Measurements from ENCODE around the gene UBE2H.
A peak's percentile ranks its signal among the peaks of the same experiment; 100 is the strongest.

Gene UBE2H

DNA sequence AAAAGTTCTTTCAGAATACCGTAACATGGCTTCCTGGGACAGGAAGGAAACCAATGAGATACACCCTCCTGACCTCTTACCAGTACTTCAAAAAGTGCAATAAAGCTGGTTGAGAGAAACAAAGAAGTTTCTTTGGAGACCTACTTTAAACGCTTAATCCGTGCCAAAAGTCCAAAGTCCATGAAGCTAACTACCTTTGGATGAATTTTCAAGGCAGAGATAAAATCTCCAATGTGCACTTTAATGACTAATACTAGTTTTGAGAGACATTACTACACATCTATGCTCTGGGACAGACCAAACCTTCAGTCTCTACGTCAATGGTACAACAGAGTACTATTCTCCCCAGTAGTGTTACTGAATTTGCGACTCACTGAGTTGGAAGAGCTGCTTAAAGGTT is 46.1 kb downstream of the UBE2H start:
- Histone ChIP-seq H3K4me3 (ENCODE audit: low read depth, low read length) (no peak overlapping the region), H3K27ac (ENCODE audit: extremely low read depth, low read depth, low read length) (no peak overlapping the region), H3K9me3 (ENCODE audit: control insufficient read depth, insufficient read depth, low read depth, low read length) (no peaks in the 10 kb centered on the region), H3K4me1 (ENCODE audit: control insufficient read depth, insufficient read depth, low read length) (no peaks in the 10 kb centered on the region), H3K36me3 (ENCODE audit: control insufficient read depth in 2 of 2, insufficient read depth in 1 of 2, low read length in 2 of 2) (no peaks in the 10 kb centered on the region)
- TF ChIP-seq, protein P1, sequence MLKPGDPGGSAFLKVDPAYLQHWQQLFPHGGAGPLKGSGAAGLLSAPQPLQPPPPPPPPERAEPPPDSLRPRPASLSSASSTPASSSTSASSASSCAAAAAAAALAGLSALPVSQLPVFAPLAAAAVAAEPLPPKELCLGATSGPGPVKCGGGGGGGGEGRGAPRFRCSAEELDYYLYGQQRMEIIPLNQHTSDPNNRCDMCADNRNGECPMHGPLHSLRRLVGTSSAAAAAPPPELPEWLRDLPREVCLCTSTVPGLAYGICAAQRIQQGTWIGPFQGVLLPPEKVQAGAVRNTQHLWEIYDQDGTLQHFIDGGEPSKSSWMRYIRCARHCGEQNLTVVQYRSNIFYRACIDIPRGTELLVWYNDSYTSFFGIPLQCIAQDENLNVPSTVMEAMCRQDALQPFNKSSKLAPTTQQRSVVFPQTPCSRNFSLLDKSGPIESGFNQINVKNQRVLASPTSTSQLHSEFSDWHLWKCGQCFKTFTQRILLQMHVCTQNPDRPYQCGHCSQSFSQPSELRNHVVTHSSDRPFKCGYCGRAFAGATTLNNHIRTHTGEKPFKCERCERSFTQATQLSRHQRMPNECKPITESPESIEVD (tag by site-specific recombination; IDR thresholded peaks at IDR 0.05): 0 out of 2 replicates have a peak, but pooled peaks have one; percentile 32
- TF ChIP-seq PRDM2 (tag by site-specific recombination; IDR thresholded peaks at IDR 0.05; ENCODE audit: borderline replicate concordance): no peak
- POLR2A ChIA-PET: no interaction called here
- CTCF ChIA-PET: interaction anchor here (0.5 kb wide), 1 partner anchor 45 kb away, joined by 4 read pairs; no protein-coding TSS in a partner anchor

- CTCF ChIA-PET: interaction anchor here (1.3 kb wide), 1 partner anchor 107 kb away, joined by 3 read pairs; no protein-coding TSS in a partner anchor
- Histone ChIP-seq H3K9me3 (ENCODE audit: control insufficient read depth, insufficient read depth, low read depth, low read length) (no peaks in the 10 kb centered on the region), H3K27ac (ENCODE audit: extremely low read depth, low read depth, low read length) (no peak overlapping the region), H3K36me3 (ENCODE audit: control insufficient read depth in 2 of 2, insufficient read depth in 1 of 2, low read length in 2 of 2) (peaks cover 0 to 3% of the 10 kb centered on the region in 2 experiments; a peak in 1 of 3 replicates), H3K4me1 (ENCODE audit: control insufficient read depth, insufficient read depth, low read length) (no peaks in the 10 kb centered on the region), H3K4me3 (ENCODE audit: low read depth, low read length) (no peak overlapping the region)
- POLR2A ChIA-PET: no interaction called here
- TF ChIP-seq, protein P2, sequence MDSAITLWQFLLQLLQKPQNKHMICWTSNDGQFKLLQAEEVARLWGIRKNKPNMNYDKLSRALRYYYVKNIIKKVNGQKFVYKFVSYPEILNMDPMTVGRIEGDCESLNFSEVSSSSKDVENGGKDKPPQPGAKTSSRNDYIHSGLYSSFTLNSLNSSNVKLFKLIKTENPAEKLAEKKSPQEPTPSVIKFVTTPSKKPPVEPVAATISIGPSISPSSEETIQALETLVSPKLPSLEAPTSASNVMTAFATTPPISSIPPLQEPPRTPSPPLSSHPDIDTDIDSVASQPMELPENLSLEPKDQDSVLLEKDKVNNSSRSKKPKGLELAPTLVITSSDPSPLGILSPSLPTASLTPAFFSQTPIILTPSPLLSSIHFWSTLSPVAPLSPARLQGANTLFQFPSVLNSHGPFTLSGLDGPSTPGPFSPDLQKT (IDR thresholded peaks at IDR 0.05; ENCODE audit: borderline replicate concordance, low read depth, low read length): no peak
- TF ChIP-seq TSHZ1 (tag by site-specific recombination; IDR thresholded peaks at IDR 0.05; ENCODE audit: borderline replicate concordance) (no peak), ZNF248 (tag by site-specific recombination; IDR thresholded peaks at IDR 0.05) (no peak), SP7 (tag by site-specific recombination; IDR thresholded peaks at IDR 0.05) (no peak), ZBTB48 (tag by site-specific recombination; IDR thresholded peaks at IDR 0.05) (no peak), ZNF561 (tag by site-specific recombination; IDR thresholded peaks at IDR 0.05; ENCODE audit: borderline replicate concordance) (no peak), ZNF354C (tag by site-specific recombination; IDR thresholded peaks at IDR 0.05; ENCODE audit: borderline replicate concordance, low read depth) (no peak)
- TF ChIP-seq, protein P3, sequence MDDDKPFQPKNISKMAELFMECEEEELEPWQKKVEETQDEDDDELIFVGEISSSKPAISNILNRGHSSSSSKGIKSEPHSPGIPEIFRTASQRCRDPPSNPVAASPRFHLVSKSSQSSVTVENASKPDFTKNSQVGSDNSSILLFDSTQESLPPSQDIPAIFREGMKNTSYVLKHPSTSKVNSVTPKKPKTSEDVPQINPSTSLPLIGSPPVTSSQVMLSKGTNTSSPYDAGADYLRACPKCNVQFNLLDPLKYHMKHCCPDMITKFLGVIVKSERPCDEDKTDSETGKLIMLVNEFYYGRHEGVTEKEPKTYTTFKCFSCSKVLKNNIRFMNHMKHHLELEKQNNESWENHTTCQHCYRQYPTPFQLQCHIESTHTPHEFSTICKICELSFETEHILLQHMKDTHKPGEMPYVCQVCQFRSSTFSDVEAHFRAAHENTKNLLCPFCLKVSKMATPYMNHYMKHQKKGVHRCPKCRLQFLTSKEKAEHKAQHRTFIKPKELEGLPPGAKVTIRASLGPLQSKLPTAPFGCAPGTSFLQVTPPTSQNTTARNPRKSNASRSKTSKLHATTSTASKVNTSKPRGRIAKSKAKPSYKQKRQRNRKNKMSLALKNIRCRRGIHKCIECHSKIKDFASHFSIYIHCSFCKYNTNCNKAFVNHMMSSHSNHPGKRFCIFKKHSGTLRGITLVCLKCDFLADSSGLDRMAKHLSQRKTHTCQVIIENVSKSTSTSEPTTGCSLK (tag by site-specific recombination; IDR thresholded peaks at IDR 0.05): no peak
- TF ChIP-seq, protein P4, sequence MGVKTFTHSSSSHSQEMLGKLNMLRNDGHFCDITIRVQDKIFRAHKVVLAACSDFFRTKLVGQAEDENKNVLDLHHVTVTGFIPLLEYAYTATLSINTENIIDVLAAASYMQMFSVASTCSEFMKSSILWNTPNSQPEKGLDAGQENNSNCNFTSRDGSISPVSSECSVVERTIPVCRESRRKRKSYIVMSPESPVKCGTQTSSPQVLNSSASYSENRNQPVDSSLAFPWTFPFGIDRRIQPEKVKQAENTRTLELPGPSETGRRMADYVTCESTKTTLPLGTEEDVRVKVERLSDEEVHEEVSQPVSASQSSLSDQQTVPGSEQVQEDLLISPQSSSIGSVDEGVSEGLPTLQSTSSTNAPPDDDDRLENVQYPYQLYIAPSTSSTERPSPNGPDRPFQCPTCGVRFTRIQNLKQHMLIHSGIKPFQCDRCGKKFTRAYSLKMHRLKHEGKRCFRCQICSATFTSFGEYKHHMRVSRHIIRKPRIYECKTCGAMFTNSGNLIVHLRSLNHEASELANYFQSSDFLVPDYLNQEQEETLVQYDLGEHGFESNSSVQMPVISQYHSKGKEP (tag by site-specific recombination; IDR thresholded peaks at IDR 0.05): no peak
- TF ChIP-seq, protein P5, sequence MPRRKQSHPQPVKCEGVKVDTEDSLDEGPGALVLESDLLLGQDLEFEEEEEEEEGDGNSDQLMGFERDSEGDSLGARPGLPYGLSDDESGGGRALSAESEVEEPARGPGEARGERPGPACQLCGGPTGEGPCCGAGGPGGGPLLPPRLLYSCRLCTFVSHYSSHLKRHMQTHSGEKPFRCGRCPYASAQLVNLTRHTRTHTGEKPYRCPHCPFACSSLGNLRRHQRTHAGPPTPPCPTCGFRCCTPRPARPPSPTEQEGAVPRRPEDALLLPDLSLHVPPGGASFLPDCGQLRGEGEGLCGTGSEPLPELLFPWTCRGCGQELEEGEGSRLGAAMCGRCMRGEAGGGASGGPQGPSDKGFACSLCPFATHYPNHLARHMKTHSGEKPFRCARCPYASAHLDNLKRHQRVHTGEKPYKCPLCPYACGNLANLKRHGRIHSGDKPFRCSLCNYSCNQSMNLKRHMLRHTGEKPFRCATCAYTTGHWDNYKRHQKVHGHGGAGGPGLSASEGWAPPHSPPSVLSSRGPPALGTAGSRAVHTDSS (tag by site-specific recombination; IDR thresholded peaks at IDR 0.05): no peak
These were observed 48.8 kb downstream of the UBE2H start for GRCh38 chr7:129903935-129904334.

Data from HEK293 (cell line).